ENCODE data around the gene MEGF11. TPM values are rescaled to one million over a fixed set of nuclear protein-coding genes. Genes with fewer than 3 reads are reported as not detected.
"Not testable (repeated sequence)": the region's sequence is repeated elsewhere in the genome, so short reads cannot be mapped to it uniquely, and the experiment has no call there.

MEGF11 gene
- total and polyA plus RNA-seq, 10 donors: 0.02 to 0.61 (median 0.23) TPM; not detected in 4

DNA sequence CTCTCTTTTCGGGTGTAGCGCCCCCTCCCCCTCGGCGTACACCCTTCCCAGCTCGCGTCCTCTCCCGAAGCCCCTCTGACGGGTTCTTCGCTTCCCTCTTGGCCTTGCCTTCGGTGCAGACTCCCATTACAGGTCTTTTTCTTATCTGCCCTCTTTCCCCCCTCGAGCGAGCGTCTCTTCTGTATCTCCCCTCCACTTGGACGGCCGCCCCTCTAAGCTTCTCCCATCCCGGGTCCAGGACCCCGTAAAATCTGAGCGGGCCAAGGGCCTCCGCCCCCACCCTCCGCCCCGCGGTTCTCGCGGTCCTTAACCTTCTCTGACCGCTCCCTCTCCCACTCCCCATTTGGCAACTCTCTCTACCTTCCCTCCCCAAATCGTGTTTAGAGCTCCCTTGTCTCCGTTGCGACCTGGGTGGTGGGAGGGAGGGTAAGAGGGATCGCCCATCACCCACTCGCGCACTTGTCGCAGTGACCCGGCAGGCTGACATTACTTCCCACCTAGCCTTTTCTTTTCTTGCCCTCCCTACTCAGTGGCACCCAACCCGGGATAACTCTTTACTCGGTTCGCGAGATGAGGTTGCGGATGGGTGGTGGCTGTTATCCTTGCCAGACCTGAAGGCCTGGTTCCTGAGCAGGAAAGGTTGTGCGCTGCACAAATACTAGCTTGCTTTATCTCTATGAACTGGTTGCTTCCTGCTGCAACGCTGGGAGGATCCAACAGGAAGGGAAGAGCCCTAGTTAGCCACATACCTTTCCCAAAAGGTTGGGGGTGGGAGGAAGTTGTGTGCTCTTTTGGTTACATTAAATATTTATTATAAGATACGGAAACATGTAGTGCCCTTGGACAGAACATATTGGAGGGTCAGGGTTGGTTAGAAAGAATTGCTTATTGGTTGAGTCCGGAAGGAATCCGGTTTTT, 383.3 kb downstream of the MEGF11 start:
- 1 to 2% (median 1%) methylated on average over 43 of the region's 43 CpGs for WGBS, 5 donors
- Histone ChIP-seq H3K36me3 (peaks cover 0 to 13% (median 7%) of the 10 kb centered on the region in 6 donors), H3K4me3 (peak overlapping the region; percentile 83 to 97 (median 88)), H3K4me1 (peaks cover 19 to 59% (median 44%) of the 10 kb centered on the region in 6 donors), H3K27me3 (replicated peaks in 1 of 7) (no peaks in the 10 kb centered on the region), H3K9me3 (no peaks in the 10 kb centered on the region), H3K27ac (peak overlapping the region; percentile 93 to 99 (median 96))
- peak in 1 of 3 donors; percentile 49 for TF ChIP-seq POLR2A (IDR thresholded peaks at IDR 0.05)
- TF ChIP-seq POLR2AphosphoS5 (IDR thresholded peaks at IDR 0.05): peak in 2 of 3 donors; percentile 76 to 90
- TF ChIP-seq, protein P1, sequence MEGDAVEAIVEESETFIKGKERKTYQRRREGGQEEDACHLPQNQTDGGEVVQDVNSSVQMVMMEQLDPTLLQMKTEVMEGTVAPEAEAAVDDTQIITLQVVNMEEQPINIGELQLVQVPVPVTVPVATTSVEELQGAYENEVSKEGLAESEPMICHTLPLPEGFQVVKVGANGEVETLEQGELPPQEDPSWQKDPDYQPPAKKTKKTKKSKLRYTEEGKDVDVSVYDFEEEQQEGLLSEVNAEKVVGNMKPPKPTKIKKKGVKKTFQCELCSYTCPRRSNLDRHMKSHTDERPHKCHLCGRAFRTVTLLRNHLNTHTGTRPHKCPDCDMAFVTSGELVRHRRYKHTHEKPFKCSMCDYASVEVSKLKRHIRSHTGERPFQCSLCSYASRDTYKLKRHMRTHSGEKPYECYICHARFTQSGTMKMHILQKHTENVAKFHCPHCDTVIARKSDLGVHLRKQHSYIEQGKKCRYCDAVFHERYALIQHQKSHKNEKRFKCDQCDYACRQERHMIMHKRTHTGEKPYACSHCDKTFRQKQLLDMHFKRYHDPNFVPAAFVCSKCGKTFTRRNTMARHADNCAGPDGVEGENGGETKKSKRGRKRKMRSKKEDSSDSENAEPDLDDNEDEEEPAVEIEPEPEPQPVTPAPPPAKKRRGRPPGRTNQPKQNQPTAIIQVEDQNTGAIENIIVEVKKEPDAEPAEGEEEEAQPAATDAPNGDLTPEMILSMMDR (IDR thresholded peaks at IDR 0.05 in 8 of 11, conservative IDR thresholded peaks at IDR 0.05 in 3 of 11): no peak
- DNase-seq: peak; percentile 84
- intact Hi-C loops (cut with DNase I; ENCODE audit: low total_unique reads): no loop called here

DNA sequence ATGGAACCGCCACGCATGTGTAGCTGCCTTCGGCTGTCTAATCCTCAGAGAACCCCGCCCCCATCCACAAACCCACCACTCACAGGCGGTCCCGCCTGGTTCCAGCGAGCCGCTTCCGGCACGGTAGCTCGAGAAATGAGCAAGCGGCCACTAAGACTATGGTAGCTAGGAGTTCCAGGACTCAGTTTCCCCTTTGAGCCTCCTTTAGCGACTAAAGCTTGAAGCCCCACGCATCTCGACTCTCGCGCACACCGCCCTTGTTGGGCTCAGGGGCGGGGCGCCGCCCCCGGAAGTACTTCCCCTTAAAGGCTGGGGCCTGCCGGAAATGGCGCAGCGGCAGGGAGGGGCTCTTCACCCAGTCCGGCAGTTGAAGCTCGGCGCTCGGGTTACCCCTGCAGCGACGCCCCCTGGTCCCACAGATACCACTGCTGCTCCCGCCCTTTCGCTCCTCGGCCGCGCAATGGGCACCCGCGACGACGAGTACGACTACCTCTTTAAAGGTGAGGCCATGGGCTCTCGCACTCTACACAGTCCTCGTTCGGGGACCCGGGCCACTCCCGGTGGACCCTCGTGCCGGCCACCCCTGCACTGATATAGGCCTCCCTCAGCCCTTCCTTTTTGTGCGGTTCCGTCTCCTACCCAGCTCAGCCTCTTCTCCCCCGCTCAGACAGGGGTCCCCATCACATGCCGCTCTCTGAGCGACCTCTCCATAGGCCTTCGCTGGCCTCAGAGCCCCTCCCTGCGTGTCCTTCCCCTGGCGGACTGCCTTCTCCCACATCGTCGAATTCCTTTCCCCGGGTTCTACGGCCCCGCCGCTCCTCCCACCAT, 384.2 kb downstream of the MEGF11 start, which contains the start of gene RAB11A:
Gene RAB11A, plus strand, starts transcription at position 366 of the 828 bp plus-strand sequence. Its CDS starts 95 bp downstream, at position 461.
- H3K4me3 ChIP-seq: peak within 1 kb of the TSS; percentile 83 to 97 (median 88)

DNA sequence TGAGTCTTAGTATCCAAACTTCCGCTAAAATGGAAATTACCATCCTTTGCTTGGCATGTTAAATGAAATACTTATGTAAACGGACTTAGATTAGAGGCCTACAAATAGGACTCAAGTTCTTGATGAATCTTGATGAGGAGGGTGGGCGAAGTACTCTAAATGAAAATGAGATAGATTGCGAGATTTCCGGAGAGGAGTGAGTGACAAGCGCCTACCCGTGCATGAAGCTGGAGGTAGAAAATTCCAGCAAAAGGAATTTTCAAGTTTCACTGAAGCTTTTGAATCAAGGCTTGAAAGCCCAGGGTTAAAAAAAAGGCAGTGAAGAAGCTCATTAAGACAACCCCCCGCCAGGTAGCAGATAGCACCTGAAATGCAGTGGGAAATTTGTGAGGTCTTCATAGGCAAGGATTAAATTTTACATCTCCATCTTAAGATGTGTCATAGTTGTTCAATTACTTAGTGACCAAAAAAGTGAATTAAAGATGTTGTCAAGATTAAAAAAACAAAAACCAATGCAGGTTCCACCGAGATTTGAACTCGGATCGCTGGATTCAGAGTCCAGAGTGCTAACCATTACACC, 384.9 kb downstream of the MEGF11 start:
- Histone ChIP-seq H3K36me3 (no peaks in the 10 kb centered on the region), H3K27ac (peak overlapping the region; percentile 93 to 99 (median 96)), H3K4me1 (peaks cover 17 to 44% (median 34%) of the 10 kb centered on the region in 6 donors), H3K9me3 (no peaks in the 10 kb centered on the region), H3K4me3 (peak overlapping the region; percentile 83 to 97 (median 88)), H3K27me3 (replicated peaks in 1 of 7) (no peaks in the 10 kb centered on the region)
- TF ChIP-seq, protein P1 (IDR thresholded peaks at IDR 0.05 in 8 of 11, conservative IDR thresholded peaks at IDR 0.05 in 3 of 11): no peak
- no peak for TF ChIP-seq POLR2AphosphoS5 (IDR thresholded peaks at IDR 0.05)
- no peak for TF ChIP-seq POLR2A (IDR thresholded peaks at IDR 0.05)
- no peak for DNase-seq
- 64 to 68% (median 67%) methylated on average over 11 of the region's 11 CpGs for WGBS, 5 donors
- intact Hi-C loops (cut with DNase I; ENCODE audit: low total_unique reads): no loop called here

More for the DNA sequence above, 384.2 kb downstream of the MEGF11 start, which contains the start of gene RAB11A:
- TF ChIP-seq POLR2AphosphoS5 (IDR thresholded peaks at IDR 0.05): peak; percentile 98 to 99 (median 99)
- peak in 2 of 3 donors; percentile 84 to 91 for TF ChIP-seq POLR2A (IDR thresholded peaks at IDR 0.05)
- TF ChIP-seq, protein P1 (IDR thresholded peaks at IDR 0.05 in 8 of 11, conservative IDR thresholded peaks at IDR 0.05 in 3 of 11): peak; percentile 19 to 71 (median 48)
- H3K27ac ChIP-seq: peak within 1 kb of the TSS; percentile 93 to 99 (median 96)
- H3K4me1 ChIP-seq: peaks cover 19 to 50% (median 40%) of the 10 kb centered on the region in 6 donors
- intact Hi-C loops (cut with DNase I; ENCODE audit: low total_unique reads): no loop called here
- WGBS, 5 donors: 0 to 1% (median 0%) methylated on average over 43 to 62 of the region's 62 CpGs
- peaks cover 0 to 4% (median 2%) of the 10 kb centered on the region in 6 donors for H3K36me3 ChIP-seq
- no peaks in the 10 kb centered on the region for H3K27me3 ChIP-seq (replicated peaks in 1 of 7)
- DNase-seq: peak; percentile 99
- H3K9me3 ChIP-seq: no peaks in the 10 kb centered on the region

DNA sequence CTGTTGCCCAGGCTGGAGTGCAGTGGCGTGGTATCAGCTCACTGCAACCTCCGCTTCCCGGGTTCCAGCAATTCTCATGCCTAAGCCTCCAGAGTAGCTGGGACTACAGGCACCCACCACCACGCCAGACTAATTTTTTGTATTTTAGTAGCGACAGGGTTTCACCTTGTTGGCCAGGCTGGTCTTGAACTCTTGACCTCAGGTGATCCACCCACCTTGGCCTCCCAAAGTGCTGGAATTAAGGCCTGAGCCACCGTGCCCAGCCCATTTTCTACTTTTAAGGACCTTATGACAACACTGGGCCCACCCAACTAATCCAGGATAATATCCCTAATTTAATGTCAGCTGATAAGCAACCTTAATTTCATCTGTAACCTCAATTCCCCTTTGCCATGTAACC, 385.6 kb downstream of the MEGF11 start:
- intact Hi-C loops (cut with DNase I; ENCODE audit: low total_unique reads); H3K36me3 ChIP-seq; H3K27me3 ChIP-seq (replicated peaks in 1 of 7); H3K9me3 ChIP-seq; H3K27ac ChIP-seq; H3K4me3 ChIP-seq; DNase-seq: not testable (repeated sequence)
- WGBS, 5 donors: 96 to 98% (median 97%) methylated on average over 6 of the region's 6 CpGs
- peaks cover 13 to 41% (median 29%) of the 10 kb centered on the region in 6 donors for H3K4me1 ChIP-seq
